ENCODE measurements around the gene SLC10A6. TPM values are rescaled to one million over a fixed set of nuclear protein-coding genes. Genes with fewer than 3 reads are reported as not detected.

SLC10A6 gene
- total and polyA plus RNA-seq, 9 of the 15 experiments (the other 6 are each of a cell fraction or from before 2014, with no cell fraction given), result not detected

DNA sequence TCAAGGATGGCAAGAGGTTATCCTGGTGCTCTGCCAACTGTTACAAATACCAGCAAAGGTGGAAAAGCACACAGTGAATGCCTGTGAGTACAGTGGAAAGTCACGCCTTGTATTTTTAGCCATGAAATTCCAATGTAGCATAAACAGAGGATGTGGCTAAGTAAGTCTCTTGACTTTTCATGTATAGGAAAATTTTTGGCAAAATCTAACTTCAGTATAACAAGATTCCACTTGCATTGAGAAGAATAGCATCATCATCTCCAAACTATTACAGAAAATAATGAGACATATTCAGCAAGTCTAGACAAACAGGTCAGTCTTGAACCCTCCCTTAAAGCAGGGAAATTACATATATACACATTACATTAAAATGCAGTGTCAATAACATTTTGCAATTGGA, 7.9 kb downstream of the SLC10A6 start:
- FAIRE-seq (no peak), ATAC-seq (no peak), DNase-seq (ENCODE audit: extremely low read depth in 1 of 4, low spot score in 3 of 4) (no peak)
- Histone ChIP-seq H3K9me3 (replicated peaks; ENCODE audit: control insufficient read depth, insufficient read depth, low read depth, low read length) (no peaks in the 10 kb centered on the region), H3K9ac (ENCODE audit: insufficient read depth in 1 of 2, low read depth in 2 of 2, low read length in 2 of 2) (no peak overlapping the region), H3K79me2 (ENCODE audit: control insufficient read depth, insufficient read depth, low read length) (no peaks in the 10 kb centered on the region), H3K36me3 (ENCODE audit: control insufficient read depth, insufficient read depth, low read length) (no peaks in the 10 kb centered on the region), H3K4me2 (ENCODE audit: insufficient read depth, low read length) (no peak overlapping the region), H3K4me1 (replicated peaks in 1 of 2; ENCODE audit: control insufficient read depth in 2 of 2, insufficient read depth in 2 of 2, low read length in 2 of 2) (no peaks in the 10 kb centered on the region), H3K27ac (ENCODE audit: extremely low read depth, low read depth, low read length) (no peak overlapping the region), H4K20me1 (replicated peaks; ENCODE audit: control insufficient read depth, insufficient read depth, low read length) (no peaks in the 10 kb centered on the region), H3K27me3 (ENCODE audit: control insufficient read depth in 2 of 2, insufficient read depth in 2 of 2, low read length in 2 of 2) (peaks cover 3 to 5% of the 10 kb centered on the region in 2 experiments; a peak in 3 of 5 replicates), H3K9me1 (ENCODE audit: control insufficient read depth, insufficient read depth, low read length) (no peaks in the 10 kb centered on the region), H2AFZ (ENCODE audit: low read depth, low read length) (no peak overlapping the region), H3K4me3 (no peak overlapping the region)
- ChIA-PET POLR2A (no interaction called here), CTCF (ENCODE audit: low intra/inter-chr PET ratio) (no interaction called here)
- intact Hi-C loops (cut with micrococcal nuclease) (no loop called here), in situ Hi-C loops (cut with MboI) (no loop called here)
- 0% methylated on average over 1 of the region's 1 CpG for WGBS (ENCODE audit: insufficient coverage, low coverage, missing lambda C conversion rate)
- no TSS peak for BruUV-seq (replicated peaks)
- TF ChIP-seq ZFP30 (CRISPR knock-in tag; IDR thresholded peaks at IDR 0.05; ENCODE audit: borderline replicate concordance), result no peak
- TF ChIP-seq TRIM24 (IDR thresholded peaks at IDR 0.05), result no peak
- TF ChIP-seq KLF1 (tag; IDR thresholded peaks at IDR 0.05), result no peak
- TF ChIP-seq ZNF586 (CRISPR knock-in tag; conservative IDR thresholded peaks at IDR 0.05), result no peak
- TF ChIP-seq, protein P1, sequence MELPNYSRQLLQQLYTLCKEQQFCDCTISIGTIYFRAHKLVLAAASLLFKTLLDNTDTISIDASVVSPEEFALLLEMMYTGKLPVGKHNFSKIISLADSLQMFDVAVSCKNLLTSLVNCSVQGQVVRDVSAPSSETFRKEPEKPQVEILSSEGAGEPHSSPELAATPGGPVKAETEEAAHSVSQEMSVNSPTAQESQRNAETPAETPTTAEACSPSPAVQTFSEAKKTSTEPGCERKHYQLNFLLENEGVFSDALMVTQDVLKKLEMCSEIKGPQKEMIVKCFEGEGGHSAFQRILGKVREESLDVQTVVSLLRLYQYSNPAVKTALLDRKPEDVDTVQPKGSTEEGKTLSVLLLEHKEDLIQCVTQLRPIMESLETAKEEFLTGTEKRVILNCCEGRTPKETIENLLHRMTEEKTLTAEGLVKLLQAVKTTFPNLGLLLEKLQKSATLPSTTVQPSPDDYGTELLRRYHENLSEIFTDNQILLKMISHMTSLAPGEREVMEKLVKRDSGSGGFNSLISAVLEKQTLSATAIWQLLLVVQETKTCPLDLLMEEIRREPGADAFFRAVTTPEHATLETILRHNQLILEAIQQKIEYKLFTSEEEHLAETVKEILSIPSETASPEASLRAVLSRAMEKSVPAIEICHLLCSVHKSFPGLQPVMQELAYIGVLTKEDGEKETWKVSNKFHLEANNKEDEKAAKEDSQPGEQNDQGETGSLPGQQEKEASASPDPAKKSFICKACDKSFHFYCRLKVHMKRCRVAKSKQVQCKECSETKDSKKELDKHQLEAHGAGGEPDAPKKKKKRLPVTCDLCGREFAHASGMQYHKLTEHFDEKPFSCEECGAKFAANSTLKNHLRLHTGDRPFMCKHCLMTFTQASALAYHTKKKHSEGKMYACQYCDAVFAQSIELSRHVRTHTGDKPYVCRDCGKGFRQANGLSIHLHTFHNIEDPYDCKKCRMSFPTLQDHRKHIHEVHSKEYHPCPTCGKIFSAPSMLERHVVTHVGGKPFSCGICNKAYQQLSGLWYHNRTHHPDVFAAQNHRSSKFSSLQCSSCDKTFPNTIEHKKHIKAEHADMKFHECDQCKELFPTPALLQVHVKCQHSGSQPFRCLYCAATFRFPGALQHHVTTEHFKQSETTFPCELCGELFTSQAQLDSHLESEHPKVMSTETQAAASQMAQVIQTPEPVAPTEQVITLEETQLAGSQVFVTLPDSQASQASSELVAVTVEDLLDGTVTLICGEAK (IDR thresholded peaks at IDR 0.05), result no peak
- TF ChIP-seq, protein P1 (CRISPR knock-in tag; IDR thresholded peaks at IDR 0.05), result no peak
- no peak for TF ChIP-seq FOXJ3 (CRISPR knock-in tag; IDR thresholded peaks at IDR 0.05)
- TF ChIP-seq ZNF584 (CRISPR knock-in tag; IDR thresholded peaks at IDR 0.05; ENCODE audit: low read depth), result no peak
- no peak for TF ChIP-seq TCF3 (CRISPR knock-in tag; IDR thresholded peaks at IDR 0.05)
- no peak for TF ChIP-seq POLR3A (IDR thresholded peaks at IDR 0.05; ENCODE audit: borderline replicate concordance, extremely low read depth, insufficient read depth, insufficient read length)
- no peak for TF ChIP-seq PTBP1 (IDR thresholded peaks at IDR 0.05; ENCODE audit: low read depth, low read length)
- TF ChIP-seq ARID1B (IDR thresholded peaks at IDR 0.05), result no peak
- no peak for TF ChIP-seq HDGF (IDR thresholded peaks at IDR 0.05)
- TF ChIP-seq U2AF1 (optimal IDR thresholded peaks at IDR 0.05; ENCODE audit: low read depth, low read length), result no peak
- no peak for TF ChIP-seq SREBF2 (CRISPR knock-in tag; IDR thresholded peaks at IDR 0.05)
